HFF-Myc (cell line): ENCODE results near the gene STK35.

Experiments used
- DNase-seq: peaks from one replicate; pipeline ENCODE4 v3.0.0-alpha.2; 2011; ENCODE audit warnings: low read depth; ENCODE audit errors: extremely low read depth
- H3K4me3 ChIP-seq: replicated peaks from 2 replicates; pipeline ENCODE4 v1.5.1; 2011; ENCODE audit warnings: low read depth, mild to moderate bottlenecking, control low read depth, low read length
- TF ChIP-seq, protein P1 (sequence below): IDR thresholded peaks from 2 replicates; pipeline ENCODE4 v1.5.1; 2012; ENCODE audit warnings: mild to moderate bottlenecking, low read depth, low read length, control low read depth; ENCODE audit errors: missing control alignments

STK35 gene

GRCh38 chr20:2124564-2125213 is 23.1 kb downstream of the STK35 start:
- no peak overlapping the region for H3K4me3 ChIP-seq
- TF ChIP-seq, protein P1, sequence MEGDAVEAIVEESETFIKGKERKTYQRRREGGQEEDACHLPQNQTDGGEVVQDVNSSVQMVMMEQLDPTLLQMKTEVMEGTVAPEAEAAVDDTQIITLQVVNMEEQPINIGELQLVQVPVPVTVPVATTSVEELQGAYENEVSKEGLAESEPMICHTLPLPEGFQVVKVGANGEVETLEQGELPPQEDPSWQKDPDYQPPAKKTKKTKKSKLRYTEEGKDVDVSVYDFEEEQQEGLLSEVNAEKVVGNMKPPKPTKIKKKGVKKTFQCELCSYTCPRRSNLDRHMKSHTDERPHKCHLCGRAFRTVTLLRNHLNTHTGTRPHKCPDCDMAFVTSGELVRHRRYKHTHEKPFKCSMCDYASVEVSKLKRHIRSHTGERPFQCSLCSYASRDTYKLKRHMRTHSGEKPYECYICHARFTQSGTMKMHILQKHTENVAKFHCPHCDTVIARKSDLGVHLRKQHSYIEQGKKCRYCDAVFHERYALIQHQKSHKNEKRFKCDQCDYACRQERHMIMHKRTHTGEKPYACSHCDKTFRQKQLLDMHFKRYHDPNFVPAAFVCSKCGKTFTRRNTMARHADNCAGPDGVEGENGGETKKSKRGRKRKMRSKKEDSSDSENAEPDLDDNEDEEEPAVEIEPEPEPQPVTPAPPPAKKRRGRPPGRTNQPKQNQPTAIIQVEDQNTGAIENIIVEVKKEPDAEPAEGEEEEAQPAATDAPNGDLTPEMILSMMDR, result no peak
- no peak for DNase-seq

GRCh38 chr20:2125474-2126112 is 24.0 kb downstream of the STK35 start:
- DNase-seq, result no peak
- no peak overlapping the region for H3K4me3 ChIP-seq
- TF ChIP-seq, protein P1, result no peak

GRCh38 chr20:2127238-2127637 is 25.6 kb downstream of the STK35 start:
- no peak for DNase-seq
- H3K4me3 ChIP-seq, result no peak overlapping the region
- TF ChIP-seq, protein P1, result no peak

DNA sequence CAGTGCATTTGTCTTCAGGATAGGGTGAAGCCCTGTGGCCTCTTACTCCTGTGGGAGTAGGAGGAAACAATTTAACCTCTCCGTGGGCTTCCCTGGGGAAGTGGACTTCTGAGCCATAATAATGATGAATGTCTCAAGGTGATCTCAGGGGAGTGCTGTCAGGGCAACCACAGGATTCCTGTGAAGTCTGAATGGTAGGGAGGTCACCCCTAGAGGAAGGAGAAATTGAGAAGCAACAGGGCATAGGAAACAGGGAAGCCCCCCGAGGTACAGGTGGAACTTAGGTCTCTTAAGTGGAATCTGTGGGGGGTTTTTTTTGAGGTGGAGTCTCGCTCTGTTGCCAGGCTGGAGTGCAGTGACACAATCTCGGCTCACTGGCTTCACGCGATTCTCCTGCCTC is 26.9 kb downstream of the STK35 start:
- no peak overlapping the region for H3K4me3 ChIP-seq
- TF ChIP-seq, protein P1, result no peak

DNA sequence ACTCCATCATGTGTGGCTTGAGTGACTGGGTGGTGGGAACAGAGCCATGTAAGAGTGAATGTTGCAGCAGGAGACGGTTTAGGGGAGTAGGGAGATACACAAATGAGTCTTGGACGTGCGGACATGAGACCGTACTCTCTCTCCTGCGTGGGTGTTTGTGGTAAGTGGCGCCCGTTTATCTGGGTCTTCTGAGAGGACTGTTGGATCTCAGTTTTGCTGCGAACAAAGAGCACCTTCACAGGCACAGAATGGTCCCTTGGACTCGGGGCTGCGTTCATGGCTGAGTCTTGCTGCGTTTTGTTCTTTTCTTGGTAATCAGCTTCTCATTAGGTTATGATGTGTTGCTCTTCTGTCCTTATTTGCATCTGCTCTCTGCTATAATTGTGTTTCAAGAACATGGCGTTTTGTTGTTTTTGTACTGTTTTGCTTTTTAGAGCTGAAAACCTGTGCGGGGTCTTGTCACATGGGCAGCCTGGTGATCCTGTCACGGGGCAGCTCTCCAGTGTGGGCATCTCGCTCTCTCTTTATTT is 28.5 kb downstream of the STK35 start:
- DNase-seq, result no peak
- TF ChIP-seq, protein P1, result no peak
- H3K4me3 ChIP-seq, result no peak overlapping the region

More for the DNA sequence above, 26.9 kb downstream of the STK35 start:
- no peak for DNase-seq

GRCh38 chr20:2130683-2131082 is 29.1 kb downstream of the STK35 start:
- TF ChIP-seq, protein P1, result no peak
- no peak overlapping the region for H3K4me3 ChIP-seq
- no peak for DNase-seq
